ENCODE measurements around the gene MPZ.
"Not testable (repeated sequence)": the region's sequence is repeated elsewhere in the genome, so short reads cannot be mapped to it uniquely, and the experiment has no call there.

Gene MPZ

GRCh38 chr1:161309868-161310267 is at the start of gene MPZ:
MPZ (minus strand) TSS chr1:161309968; CDS start chr1:161309905, 63 bp downstream.
- DNase-seq (ENCODE audit: low read depth) = no peak

GRCh38 chr1:161359291-161359690 is 49.5 kb upstream of the MPZ start:
- no peak for DNase-seq (ENCODE audit: low read depth)

- no peak for DNase-seq (ENCODE audit: low read depth)
Measured at GRCh38 chr1:161357073-161357472, 47.3 kb upstream of the MPZ start.

GRCh38 chr1:161351482-161351881 is 41.7 kb upstream of the MPZ start:
- DNase-seq (ENCODE audit: low read depth) = no peak

- no peak for DNase-seq (ENCODE audit: low read depth)
Measured at GRCh38 chr1:161350671-161351070, 40.9 kb upstream of the MPZ start.

GRCh38 chr1:161342821-161343220 is 33.1 kb upstream of the MPZ start:
- no peak for DNase-seq (ENCODE audit: low read depth)

GRCh38 chr1:161342177-161342576 is 32.4 kb upstream of the MPZ start:
- no peak for DNase-seq (ENCODE audit: low read depth)

GRCh38 chr1:161335796-161336195 is 26.0 kb upstream of the MPZ start:
- no peak for DNase-seq (ENCODE audit: low read depth)

GRCh38 chr1:161333166-161333565 is 23.4 kb upstream of the MPZ start:
- no peak for DNase-seq (ENCODE audit: low read depth)

- no peak for DNase-seq (ENCODE audit: low read depth)
Measured at GRCh38 chr1:161330346-161330745, 20.6 kb upstream of the MPZ start.

- DNase-seq (ENCODE audit: low read depth) = no peak
Measured at GRCh38 chr1:161324020-161324419, 14.3 kb upstream of the MPZ start.

GRCh38 chr1:161315841-161316674 is 6.3 kb upstream of the MPZ start:
- not testable (repeated sequence) for DNase-seq (ENCODE audit: low read depth)

- peak; percentile 84 for DNase-seq (ENCODE audit: low read depth)
Measured at GRCh38 chr1:161314201-161314981, 4.6 kb upstream of the MPZ start, which contains the start of gene SDHC. SDHC (plus strand) TSS chr1:161314381; CDS start chr1:161314406, 25 bp downstream.

- no peak for DNase-seq (ENCODE audit: low read depth)
Measured at GRCh38 chr1:161313554-161314200, 3.9 kb upstream of the MPZ start.

- no peak for DNase-seq (ENCODE audit: low read depth)
Measured at GRCh38 chr1:161311595-161312181, 1.9 kb upstream of the MPZ start.

GRCh38 chr1:161307892-161308638 is 1.7 kb downstream of the MPZ start:
- no peak for DNase-seq (ENCODE audit: low read depth)

GRCh38 chr1:161307230-161307768 is 2.5 kb downstream of the MPZ start:
- DNase-seq (ENCODE audit: low read depth) = no peak

GRCh38 chr1:161305867-161306519 is 3.8 kb downstream of the MPZ start:
- peak; percentile 78 for DNase-seq (ENCODE audit: low read depth)

GRCh38 chr1:161304927-161305866 is 4.6 kb downstream of the MPZ start:
- DNase-seq (ENCODE audit: low read depth) = no peak
